AG04449 (cell line): ENCODE data around the gene KASH5.

Source experiments
- CTCF ChIA-PET: fragments of 350-600 bp; formaldehyde crosslinking; extraction: SDS; loops from one replicate; lab custom pipeline; 2021; ENCODE audit warnings: antibody characterized with exemption; lab: Yijun Ruan, JAX
- POLR2A ChIA-PET: fragments of 400-600, 350-600 bp; formaldehyde crosslinking; extraction: SDS; loops from one replicate; lab custom pipeline; 2020; ENCODE audit warnings: antibody characterized with exemption, inconsistent platforms; lab: Yijun Ruan, JAX
- DNase-seq: peaks from one replicate; pipeline ENCODE4 v3.0.0-alpha.2; 2010; ENCODE audit warnings: low read depth, low spot score
- H3K4me3 ChIP-seq: 2 replicates; pipeline ENCODE4 v1.5.1; 2011; ENCODE audit warnings: low read depth, mild to moderate bottlenecking, control low read depth, low read length
- CTCF ChIP-seq: IDR thresholded peaks from one replicate; pipeline ENCODE4 v1.5.1; 2011; ENCODE audit warnings: mild to moderate bottlenecking, moderate library complexity, low read length, control low read depth, inconsistent platforms; ENCODE audit not compliant: insufficient read depth; ENCODE audit errors: missing control alignments

The KASH5 gene

GRCh38 chr19:49465371-49465770, 77.3 kb downstream of the KASH5 start:
- no peak for DNase-seq
- CTCF ChIA-PET: interaction anchor here (0.9 to 2.8 kb wide), 4 partner anchors 8 to 105 kb away, joined by 3 to 22 read pairs (median 6); partner anchors contain the start of gene FLT3LG
- no peak overlapping the region for H3K4me3 ChIP-seq
- POLR2A ChIA-PET: no interaction called here
- no peak for TF ChIP-seq CTCF
